ENCODE results near the gene ABHD18.
A peak's percentile ranks its signal among the peaks of the same experiment; 100 is the strongest.
"Not testable (repeated sequence)": the region's sequence is repeated elsewhere in the genome, so short reads cannot be mapped to it uniquely, and the experiment has no call there.

The ABHD18 gene

GRCh38 chr4:127995776-127996175, 30.6 kb downstream of the ABHD18 start:
- peak; percentile 83 for DNase-seq

GRCh38 chr4:127996521-127996920, 31.3 kb downstream of the ABHD18 start:
- DNase-seq = not testable (repeated sequence)

GRCh38 chr4:127997534-127998388, 32.6 kb downstream of the ABHD18 start:
- peak; percentile 42 for DNase-seq

GRCh38 chr4:128006592-128006991, 41.4 kb downstream of the ABHD18 start:
- peak; percentile 45 for DNase-seq

GRCh38 chr4:128009428-128009827, 44.2 kb downstream of the ABHD18 start:
- DNase-seq = no peak

- DNase-seq = no peak
Observed at GRCh38 chr4:128025319-128025718, 60.1 kb downstream of the ABHD18 start.

GRCh38 chr4:128029907-128030306, 64.7 kb downstream of the ABHD18 start:
- no peak for DNase-seq

GRCh38 chr4:128031756-128032384, 66.7 kb downstream of the ABHD18 start:
- no peak for DNase-seq

- DNase-seq = no peak
Observed at GRCh38 chr4:128039568-128039967, 74.4 kb downstream of the ABHD18 start.

GRCh38 chr4:128047019-128047418, 81.8 kb downstream of the ABHD18 start:
- not testable (repeated sequence) for DNase-seq

- DNase-seq = not testable (repeated sequence)
Observed at GRCh38 chr4:128047514-128047913, 82.3 kb downstream of the ABHD18 start.

GRCh38 chr4:128051229-128051628, 86.0 kb downstream of the ABHD18 start:
- DNase-seq = not testable (repeated sequence)

- DNase-seq = not testable (repeated sequence)
Observed at GRCh38 chr4:128054907-128055306, 89.7 kb downstream of the ABHD18 start.

- not testable (repeated sequence) for DNase-seq
Observed at GRCh38 chr4:128055441-128056206, 90.4 kb downstream of the ABHD18 start.

- no peak for DNase-seq
Observed at GRCh38 chr4:128056396-128056795, 91.2 kb downstream of the ABHD18 start.

- no peak for DNase-seq
Observed at GRCh38 chr4:128060121-128060698, 95.0 kb downstream of the ABHD18 start.

GRCh38 chr4:128060699-128061565, 95.7 kb downstream of the ABHD18 start, which contains the start of gene LARP1B:
TSS of gene LARP1B (plus strand) at chr4:128061312. CDS start at chr4:128074952, 13,640 bp downstream.
- peak; percentile 97 for DNase-seq

GRCh38 chr4:128061566-128062536, 96.6 kb downstream of the ABHD18 start:
- peak; percentile 50 for DNase-seq

GRCh38 chr4:128066453-128066820, 101.2 kb downstream of the ABHD18 start:
- not testable (repeated sequence) for DNase-seq

- DNase-seq = peak; percentile 36
Observed at GRCh38 chr4:128068918-128069317, 103.7 kb downstream of the ABHD18 start.

GRCh38 chr4:128076464-128076863, 111.3 kb downstream of the ABHD18 start:
- no peak for DNase-seq

All from EL (cell line).